Choroid plexus epithelial cell (primary cell): ENCODE data around the gene NEURL1B.

Source experiments
- DNase-seq: peaks from one replicate; pipeline ENCODE4 v3.0.0-alpha.2; 2010; ENCODE audit warnings: low read depth
- H3K4me3 ChIP-seq: 2 replicates; pipeline ENCODE4 v1.5.1; 2011; ENCODE audit warnings: low read depth, mild to moderate bottlenecking, control low read depth, low read length, moderate library complexity
- CTCF ChIP-seq: conservative IDR thresholded peaks from 2 replicates; pipeline ENCODE4 v1.5.1; 2011; ENCODE audit warnings: low read depth, mild to moderate bottlenecking, control low read depth, inconsistent platforms, low read length, moderate library complexity

NEURL1B gene

GRCh38 chr5:172712610-172713009 is 71.5 kb downstream of the NEURL1B start:
- no peak overlapping the region for H3K4me3 ChIP-seq
- no peak for TF ChIP-seq CTCF
- DNase-seq = no peak

GRCh38 chr5:172713113-172713808 is 72.2 kb downstream of the NEURL1B start:
- no peak overlapping the region for H3K4me3 ChIP-seq
- peak; percentile 88 for TF ChIP-seq CTCF
- peak; percentile 38 for DNase-seq

- DNase-seq = no peak
- TF ChIP-seq CTCF = no peak
- H3K4me3 ChIP-seq = no peak overlapping the region
These were observed 72.9 kb downstream of the NEURL1B start for GRCh38 chr5:172713809-172714490.

- no peak overlapping the region for H3K4me3 ChIP-seq
- TF ChIP-seq CTCF = peak; percentile 87
- DNase-seq = peak; percentile 79
These were observed 73.7 kb downstream of the NEURL1B start for GRCh38 chr5:172714491-172715420.

- TF ChIP-seq CTCF = no peak
- H3K4me3 ChIP-seq = no peak overlapping the region
- DNase-seq = no peak
These were observed 74.3 kb downstream of the NEURL1B start for GRCh38 chr5:172715421-172715780.

- TF ChIP-seq CTCF = no peak
- H3K4me3 ChIP-seq = no peak overlapping the region
- DNase-seq = no peak
These were observed 75.0 kb downstream of the NEURL1B start for GRCh38 chr5:172715931-172716682.
